Mononuclear cell (primary cell): ENCODE measurements around the gene ALDH1A3. TPM values are rescaled to one million over a fixed set of nuclear protein-coding genes. Genes with fewer than 3 reads are reported as not detected.

Source experiments
- H3K27me3 ChIP-seq: 2 replicates; pipeline ENCODE4 v1.6.0; 2011; ENCODE audit warnings: low read length, control low read depth; ENCODE audit not compliant: insufficient read depth
- H3K4me1 ChIP-seq: 2 replicates; pipeline ENCODE4 v1.5.1; 2011; ENCODE audit warnings: mild to moderate bottlenecking, low read length, control low read depth; ENCODE audit not compliant: insufficient read depth
- H3K4me3 ChIP-seq: 2 replicates; pipeline ENCODE4 v1.5.1; 2011; ENCODE audit warnings: mild to moderate bottlenecking, low read length, moderate library complexity
- H3K9me3 ChIP-seq: 2 replicates; pipeline ENCODE4 v1.5.1; 2011; ENCODE audit warnings: low read depth, mild to moderate bottlenecking, control low read depth, low read length
- total RNA-seq: library from RNA; depleted of rRNA; stranded (reverse); fragments of >200 nt; gene quantifications from one replicate; pipeline ENCODE4 v1.2.3, GENCODE V29; 2012

Gene ALDH1A3
- 0.10 TPM for total RNA-seq

GRCh38 chr15:100879464-100880138, at the start of gene ALDH1A3:
Gene ALDH1A3 (plus strand): TSS chr15:100879831. CDS start chr15:100879908, 77 bp downstream.
- Histone ChIP-seq H3K4me3 (no peak within 1 kb of the TSS), H3K9me3 (no peaks in the 10 kb centered on the region), H3K4me1 (peaks cover 4% of the 10 kb centered on the region), H3K27me3 (peaks cover 76% of the 10 kb centered on the region)

- Histone ChIP-seq H3K4me3 (no peak overlapping the region), H3K9me3 (no peaks in the 10 kb centered on the region), H3K27me3 (no peaks in the 10 kb centered on the region), H3K4me1 (peaks cover 17% of the 10 kb centered on the region)
Measured at GRCh38 chr15:100831467-100831866, 48.2 kb upstream of the ALDH1A3 start.

- H3K4me3 ChIP-seq = no peak overlapping the region
- H3K27me3 ChIP-seq = no peaks in the 10 kb centered on the region
- H3K9me3 ChIP-seq = no peaks in the 10 kb centered on the region
- peaks cover 17% of the 10 kb centered on the region for H3K4me1 ChIP-seq
Measured at GRCh38 chr15:100832149-100832942, 47.3 kb upstream of the ALDH1A3 start.

GRCh38 chr15:100833417-100834389, 45.9 kb upstream of the ALDH1A3 start:
- peaks cover 17% of the 10 kb centered on the region for H3K4me1 ChIP-seq
- H3K4me3 ChIP-seq = no peak overlapping the region
- H3K9me3 ChIP-seq = no peaks in the 10 kb centered on the region
- H3K27me3 ChIP-seq = no peaks in the 10 kb centered on the region

GRCh38 chr15:100834731-100835130, 44.9 kb upstream of the ALDH1A3 start:
- H3K4me3 ChIP-seq = no peak overlapping the region
- H3K27me3 ChIP-seq = no peaks in the 10 kb centered on the region
- H3K9me3 ChIP-seq = no peaks in the 10 kb centered on the region
- H3K4me1 ChIP-seq = peaks cover 17% of the 10 kb centered on the region

GRCh38 chr15:100835636-100836035, 44.0 kb upstream of the ALDH1A3 start:
- H3K4me1 ChIP-seq = peaks cover 17% of the 10 kb centered on the region
- no peaks in the 10 kb centered on the region for H3K9me3 ChIP-seq
- H3K4me3 ChIP-seq = no peak overlapping the region
- H3K27me3 ChIP-seq = no peaks in the 10 kb centered on the region

GRCh38 chr15:100836501-100836900, 43.1 kb upstream of the ALDH1A3 start:
- Histone ChIP-seq H3K27me3 (no peaks in the 10 kb centered on the region), H3K4me1 (peaks cover 17% of the 10 kb centered on the region), H3K9me3 (no peaks in the 10 kb centered on the region)

GRCh38 chr15:100841426-100841825, 38.2 kb upstream of the ALDH1A3 start:
- Histone ChIP-seq H3K4me3 (no peak overlapping the region), H3K9me3 (no peaks in the 10 kb centered on the region), H3K27me3 (no peaks in the 10 kb centered on the region)

More at GRCh38 chr15:100836501-100836900, 43.1 kb upstream of the ALDH1A3 start:
- H3K4me3 ChIP-seq = no peak overlapping the region

GRCh38 chr15:100842756-100843730, 36.6 kb upstream of the ALDH1A3 start:
- H3K4me1 ChIP-seq = no peaks in the 10 kb centered on the region
- H3K4me3 ChIP-seq = no peak overlapping the region
- H3K27me3 ChIP-seq = no peaks in the 10 kb centered on the region
- H3K9me3 ChIP-seq = no peaks in the 10 kb centered on the region

More at GRCh38 chr15:100841426-100841825, 38.2 kb upstream of the ALDH1A3 start:
- no peaks in the 10 kb centered on the region for H3K4me1 ChIP-seq

GRCh38 chr15:100844167-100844566, 35.5 kb upstream of the ALDH1A3 start:
- Histone ChIP-seq H3K27me3 (no peaks in the 10 kb centered on the region), H3K4me3 (no peak overlapping the region), H3K4me1 (peaks cover 3% of the 10 kb centered on the region), H3K9me3 (no peaks in the 10 kb centered on the region)

GRCh38 chr15:100844778-100845177, 34.9 kb upstream of the ALDH1A3 start:
- peaks cover 9% of the 10 kb centered on the region for H3K4me1 ChIP-seq
- H3K9me3 ChIP-seq = no peaks in the 10 kb centered on the region
- no peak overlapping the region for H3K4me3 ChIP-seq
- H3K27me3 ChIP-seq = no peaks in the 10 kb centered on the region

- Histone ChIP-seq H3K4me3 (no peak overlapping the region), H3K4me1 (peaks cover 11% of the 10 kb centered on the region), H3K9me3 (no peaks in the 10 kb centered on the region), H3K27me3 (peaks cover 2% of the 10 kb centered on the region)
Measured at GRCh38 chr15:100847194-100847593, 32.4 kb upstream of the ALDH1A3 start.

- Histone ChIP-seq H3K4me3 (peak overlapping the region; percentile 39), H3K27me3 (peaks cover 2% of the 10 kb centered on the region), H3K9me3 (no peaks in the 10 kb centered on the region), H3K4me1 (peaks cover 11% of the 10 kb centered on the region)
Measured at GRCh38 chr15:100849021-100849854, 30.4 kb upstream of the ALDH1A3 start.
